Keratinocyte (primary cell): ENCODE results near the gene NAPG. TPM values are rescaled to one million over a fixed set of nuclear protein-coding genes. Genes with fewer than 3 reads are reported as not detected.

Source experiments
- DNase-seq: peaks from one replicate; pipeline ENCODE4 v3.0.0-alpha.2; 2011; ENCODE audit warnings: low read depth, missing footprints, low spot score
- FAIRE-seq: peaks from 2 replicates; lab custom pipeline; 2011; peaks lifted over from hg19 to GRCh38; lab: Jason Lieb, UNC
- H2AFZ ChIP-seq: 2 replicates; pipeline ENCODE4 v1.6.0; 2012; ENCODE audit warnings: low read length, control low read depth, inconsistent platforms; ENCODE audit not compliant: control insufficient read depth
- H3K27ac ChIP-seq: 2 replicates; pipeline ENCODE4 v1.5.1; 2011; ENCODE audit warnings: low read length; ENCODE audit not compliant: control insufficient read depth, insufficient read depth
- H3K27me3 ChIP-seq: 3 replicates; pipeline ENCODE4 v1.6.0; 2011; ENCODE audit warnings: low read length; ENCODE audit not compliant: control insufficient read depth, insufficient read depth; ENCODE audit errors: extremely low read depth
- H3K36me3 ChIP-seq, 2 experiments: 2 replicates in 1 of 2; 3 replicates in 1 of 2; pipeline ENCODE4 v1.5.1; 2011; ENCODE audit warnings: low read length in 2 of 2, mild to moderate bottlenecking in 1 of 2; ENCODE audit not compliant: control insufficient read depth in 2 of 2, insufficient read depth in 2 of 2; ENCODE audit errors: extremely low read depth in 1 of 2
- H3K4me1 ChIP-seq: 3 replicates; pipeline ENCODE4 v1.5.1; 2011; ENCODE audit warnings: low read length; ENCODE audit not compliant: control insufficient read depth, insufficient read depth; ENCODE audit errors: extremely low read depth
- H3K4me2 ChIP-seq: 3 replicates; pipeline ENCODE4 v1.6.0; 2011; ENCODE audit warnings: low read depth, low read length; ENCODE audit not compliant: control insufficient read depth, insufficient read depth; ENCODE audit errors: extremely low read depth
- H3K4me3 ChIP-seq, 3 experiments: fragments of 200-600 bp in 1 of 3; sonication (generic) in 1 of 3; 2 replicates in 2 of 3; 3 replicates in 1 of 3; pipeline ENCODE4 v1.5.1; 2011 to 2016; ENCODE audit warnings: low read length in 3 of 3, mild to moderate bottlenecking in 3 of 3, control low read depth in 2 of 3, inconsistent platforms in 1 of 3, low read depth in 1 of 3, mixed read lengths in 1 of 3, mixed run types in 1 of 3, moderate library complexity in 1 of 3; ENCODE audit not compliant: control insufficient read depth in 2 of 3, insufficient read depth in 2 of 3; ENCODE audit errors: extremely low read depth in 1 of 3
- H3K79me2 ChIP-seq: 2 replicates; pipeline ENCODE4 v1.6.0; 2012; ENCODE audit warnings: low read length; ENCODE audit not compliant: control insufficient read depth, insufficient read depth
- H3K9ac ChIP-seq: 3 replicates; pipeline ENCODE4 v1.6.0; 2011; ENCODE audit warnings: low read length; ENCODE audit not compliant: control insufficient read depth, insufficient read depth; ENCODE audit errors: extremely low read depth
- H3K9me1 ChIP-seq: 3 replicates; pipeline ENCODE4 v1.6.0; 2011; ENCODE audit warnings: low read length; ENCODE audit not compliant: control insufficient read depth, insufficient read depth; ENCODE audit errors: extremely low read depth
- H3K9me3 ChIP-seq: 2 replicates; pipeline ENCODE4 v1.5.1; 2012; ENCODE audit warnings: low read depth, low read length; ENCODE audit not compliant: control insufficient read depth
- H4K20me1 ChIP-seq: 3 replicates; pipeline ENCODE4 v1.6.0; 2011; ENCODE audit warnings: low read length; ENCODE audit not compliant: control insufficient read depth, insufficient read depth; ENCODE audit errors: extremely low read depth
- EZH2 ChIP-seq: IDR thresholded peaks from one replicate; pipeline ENCODE4 v1.6.1; 2012; ENCODE audit warnings: inconsistent platforms, mild to moderate bottlenecking, low read length, moderate library complexity
- dilution Hi-C: fragments of 300-500 bp; cut with MboI; formaldehyde crosslinking; loops from one replicate; pipeline ENCODE4 v1.7.0; 2020; ENCODE audit warnings: low sequenced_read_pairs; ENCODE audit not compliant: extremely low pct_ligation_motif_present
- polyA plus RNA-seq, 5 experiments: library from polyadenylated mRNA; depleted of rRNA in 3 of 5; stranded (reverse) in 3 of 5; stranded (forward) in 1 of 5; unstranded in 1 of 5; fragments of >200 nt; gene quantifications; 1 replicate in 1 of 5; 2 replicates in 3 of 5; 3 replicates in 1 of 5; pipeline versions ENCODE4 v1.2.1 to v1.2.3, GENCODE V29; 2011 to 2012; ENCODE audit warnings: missing spikeins in 2 of 5, low read depth in 1 of 5, low replicate concordance in 1 of 5
- TF ChIP-seq, protein P1 (sequence below), 3 experiments: IDR thresholded peaks in 1 of 3; conservative IDR thresholded peaks in 1 of 3; optimal IDR thresholded peaks in 1 of 3; 2 replicates in 2 of 3; 3 replicates in 1 of 3; pipeline versions ENCODE3 to v1.5.1; 2011; ENCODE audit warnings: low read length in 3 of 3, mild to moderate bottlenecking in 3 of 3, moderate library complexity in 2 of 3, control low read depth in 1 of 3, inconsistent platforms in 1 of 3; ENCODE audit not compliant: insufficient read depth in 2 of 3; ENCODE audit errors: extremely low read depth in 1 of 3

The NAPG gene
- polyA plus RNA-seq, 1 donor (not counting 4 experiments of a cell fraction or from before 2014, with no cell fraction given) = 30.8 TPM

DNA sequence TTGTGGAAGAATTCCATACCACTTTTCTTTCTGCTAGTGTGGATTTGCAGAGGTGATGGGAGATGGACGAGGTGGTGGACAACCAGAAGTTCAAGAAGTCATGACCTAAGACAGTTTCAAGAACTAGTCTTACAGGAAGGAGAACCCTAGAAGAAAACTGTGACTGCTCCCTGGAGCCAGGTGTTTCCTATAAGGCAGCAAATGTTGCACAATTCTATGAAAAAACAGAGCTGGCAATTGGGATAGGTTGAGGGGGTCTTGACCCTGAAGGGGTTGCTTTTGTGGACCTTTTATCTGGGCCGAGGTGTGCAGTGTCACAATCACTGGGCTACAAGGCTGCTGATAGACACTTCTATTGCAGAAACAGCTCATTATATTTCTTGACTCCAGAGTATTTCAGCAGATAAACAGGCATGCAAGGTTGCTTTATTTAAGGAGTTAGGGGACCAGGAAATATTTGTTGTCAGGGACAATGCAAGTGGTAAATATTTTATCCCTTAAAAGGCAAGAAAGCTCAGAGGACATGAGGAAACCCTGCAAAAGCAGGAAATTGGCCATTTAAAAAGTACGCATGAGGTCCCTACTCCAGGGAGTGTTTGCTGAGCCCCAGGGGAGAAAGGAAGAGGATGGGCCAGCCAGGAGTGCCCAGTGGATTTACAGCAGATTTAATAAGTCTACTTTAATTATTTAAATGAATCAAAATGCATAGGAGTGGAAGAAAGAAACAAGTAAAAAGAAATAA, 48.5 kb upstream of the NAPG start:
- dilution Hi-C loops = no loop called here
- H3K9ac ChIP-seq = no peak overlapping the region
- no peak for DNase-seq
- no peaks in the 10 kb centered on the region for H3K9me3 ChIP-seq
- no peak overlapping the region for H3K4me2 ChIP-seq
- peaks cover 3% of the 10 kb centered on the region for H3K27me3 ChIP-seq
- no peaks in the 10 kb centered on the region for H3K36me3 ChIP-seq
- TF ChIP-seq, protein P1, sequence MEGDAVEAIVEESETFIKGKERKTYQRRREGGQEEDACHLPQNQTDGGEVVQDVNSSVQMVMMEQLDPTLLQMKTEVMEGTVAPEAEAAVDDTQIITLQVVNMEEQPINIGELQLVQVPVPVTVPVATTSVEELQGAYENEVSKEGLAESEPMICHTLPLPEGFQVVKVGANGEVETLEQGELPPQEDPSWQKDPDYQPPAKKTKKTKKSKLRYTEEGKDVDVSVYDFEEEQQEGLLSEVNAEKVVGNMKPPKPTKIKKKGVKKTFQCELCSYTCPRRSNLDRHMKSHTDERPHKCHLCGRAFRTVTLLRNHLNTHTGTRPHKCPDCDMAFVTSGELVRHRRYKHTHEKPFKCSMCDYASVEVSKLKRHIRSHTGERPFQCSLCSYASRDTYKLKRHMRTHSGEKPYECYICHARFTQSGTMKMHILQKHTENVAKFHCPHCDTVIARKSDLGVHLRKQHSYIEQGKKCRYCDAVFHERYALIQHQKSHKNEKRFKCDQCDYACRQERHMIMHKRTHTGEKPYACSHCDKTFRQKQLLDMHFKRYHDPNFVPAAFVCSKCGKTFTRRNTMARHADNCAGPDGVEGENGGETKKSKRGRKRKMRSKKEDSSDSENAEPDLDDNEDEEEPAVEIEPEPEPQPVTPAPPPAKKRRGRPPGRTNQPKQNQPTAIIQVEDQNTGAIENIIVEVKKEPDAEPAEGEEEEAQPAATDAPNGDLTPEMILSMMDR (optimal IDR thresholded peaks at IDR 0.05 in 1 of 3, IDR thresholded peaks at IDR 0.05 in 1 of 3, conservative IDR thresholded peaks at IDR 0.05 in 1 of 3; ENCODE audit: extremely low read depth in 1 of 3, insufficient read depth in 2 of 3, low read length in 3 of 3) = no peak
- no peak for TF ChIP-seq EZH2
- no peak overlapping the region for H3K27ac ChIP-seq
- H3K79me2 ChIP-seq = no peaks in the 10 kb centered on the region
- H4K20me1 ChIP-seq = no peaks in the 10 kb centered on the region
- no peak overlapping the region for H3K4me3 ChIP-seq
- H3K9me1 ChIP-seq = no peaks in the 10 kb centered on the region
- no peak for FAIRE-seq
- H2AFZ ChIP-seq = no peak overlapping the region
- peaks cover 4% of the 10 kb centered on the region for H3K4me1 ChIP-seq

DNA sequence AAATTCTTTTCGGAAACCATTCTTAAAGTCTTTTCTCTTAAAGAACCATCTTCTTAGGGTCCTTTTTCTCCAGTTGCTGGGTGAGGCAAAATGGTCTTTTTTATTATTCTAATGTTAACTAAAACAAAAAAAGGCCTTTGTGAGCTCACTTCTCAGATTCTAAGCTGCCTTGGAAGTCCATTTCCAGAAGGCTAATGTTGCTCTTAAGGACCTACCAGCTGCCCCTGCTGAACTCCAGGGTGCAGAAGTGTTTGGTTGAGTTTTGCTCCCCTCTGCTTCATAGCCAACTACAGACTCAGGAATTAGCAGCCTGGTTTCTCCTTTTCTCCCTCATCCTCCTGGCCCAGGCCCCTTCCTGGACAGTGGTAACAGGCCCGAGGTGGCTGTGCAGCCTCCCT, 48.0 kb upstream of the NAPG start:
- Histone ChIP-seq H3K4me2 (no peak overlapping the region), H3K79me2 (no peaks in the 10 kb centered on the region), H3K4me1 (peaks cover 4% of the 10 kb centered on the region), H3K9me1 (no peaks in the 10 kb centered on the region), H3K9ac (no peak overlapping the region), H3K9me3 (no peaks in the 10 kb centered on the region), H3K4me3 (no peak overlapping the region), H2AFZ (no peak overlapping the region), H3K27ac (no peak overlapping the region), H3K36me3 (no peaks in the 10 kb centered on the region), H3K27me3 (peaks cover 3% of the 10 kb centered on the region), H4K20me1 (no peaks in the 10 kb centered on the region)
- dilution Hi-C loops = no loop called here
- DNase-seq = no peak
- TF ChIP-seq EZH2 = no peak
- TF ChIP-seq, protein P1 (optimal IDR thresholded peaks at IDR 0.05 in 1 of 3, IDR thresholded peaks at IDR 0.05 in 1 of 3, conservative IDR thresholded peaks at IDR 0.05 in 1 of 3; ENCODE audit: extremely low read depth in 1 of 3, insufficient read depth in 2 of 3, low read length in 3 of 3) = no peak
- no peak for FAIRE-seq
